GM12875 (cell line): ENCODE results near the gene ANKRD18B.
A peak's percentile ranks its signal among the peaks of the same experiment; 100 is the strongest.
"Not testable (repeated sequence)": the region's sequence is repeated elsewhere in the genome, so short reads cannot be mapped to it uniquely, and the experiment has no call there.

ENCODE experiments used
- H3K4me3 ChIP-seq: one replicate; pipeline ENCODE4 v1.5.1; 2011; ENCODE audit warnings: low read depth, low read length, control low read depth
- CTCF ChIP-seq: IDR thresholded peaks from 2 replicates; pipeline ENCODE4 v1.5.1; 2011; ENCODE audit warnings: low read depth, mild to moderate bottlenecking, control low read depth, inconsistent platforms, low read length, moderate library complexity, borderline replicate concordance; ENCODE audit not compliant: insufficient read depth

The ANKRD18B gene

GRCh38 chr9:33596974-33597373 is 72.9 kb downstream of the ANKRD18B start:
- not testable (repeated sequence) for H3K4me3 ChIP-seq

GRCh38 chr9:33597386-33597785 is 73.3 kb downstream of the ANKRD18B start:
- not testable (repeated sequence) for H3K4me3 ChIP-seq

- H3K4me3 ChIP-seq, result not testable (repeated sequence)
Observed at GRCh38 chr9:33598796-33599379, 74.8 kb downstream of the ANKRD18B start.

- H3K4me3 ChIP-seq, result not testable (repeated sequence)
Observed at GRCh38 chr9:33600911-33601310, 76.9 kb downstream of the ANKRD18B start.

- H3K4me3 ChIP-seq, result not testable (repeated sequence)
- TF ChIP-seq CTCF, result peak; percentile 29; the same call in 1 of the 2 replicates
Observed at GRCh38 chr9:33604249-33604648, 80.2 kb downstream of the ANKRD18B start.

GRCh38 chr9:33604936-33605335 is 80.9 kb downstream of the ANKRD18B start:
- H3K4me3 ChIP-seq, result not testable (repeated sequence)

- no peak for TF ChIP-seq CTCF
Observed at GRCh38 chr9:33611358-33611757, 87.3 kb downstream of the ANKRD18B start.

GRCh38 chr9:33612410-33612809 is 88.4 kb downstream of the ANKRD18B start:
- not testable (repeated sequence) for H3K4me3 ChIP-seq

More at GRCh38 chr9:33611358-33611757, 87.3 kb downstream of the ANKRD18B start:
- no peak overlapping the region for H3K4me3 ChIP-seq

GRCh38 chr9:33614001-33614687 is 90.1 kb downstream of the ANKRD18B start:
- no peak for TF ChIP-seq CTCF
- no peak overlapping the region for H3K4me3 ChIP-seq

GRCh38 chr9:33618370-33618769 is 94.3 kb downstream of the ANKRD18B start:
- not testable (repeated sequence) for H3K4me3 ChIP-seq

- TF ChIP-seq CTCF, result no peak
- H3K4me3 ChIP-seq, result no peak overlapping the region
Observed at GRCh38 chr9:33619666-33620404, 95.8 kb downstream of the ANKRD18B start.
